Measurements from ENCODE around the gene TFAP2A.

TFAP2A gene

GRCh38 chr6:10414756-10415616 is at the start of gene TFAP2A:
Gene TFAP2A, minus strand, starts transcription at chr6:10415074. Its CDS starts 83 bp downstream, at chr6:10414991.
- Histone ChIP-seq H2AFZ (ENCODE audit: low read depth, low read length, severe bottlenecking) (no peak within 1 kb of the TSS), H3K4me3 (ENCODE audit: insufficient read depth, low read length, poor library complexity, severe bottlenecking) (no peak within 1 kb of the TSS), H3K9ac (ENCODE audit: low read length) (no peak within 1 kb of the TSS), H3K27me3 (ENCODE audit: low read length) (no peaks in the 10 kb centered on the region), H3K36me3 (ENCODE audit: low read length) (no peaks in the 10 kb centered on the region), H3K9me3 (ENCODE audit: insufficient read depth, low read length) (no peaks in the 10 kb centered on the region), H3K27ac (ENCODE audit: low read depth, low read length) (no peak within 1 kb of the TSS), H3F3A (ENCODE audit: insufficient read depth) (no peaks in the 10 kb centered on the region), H4K20me1 (ENCODE audit: low read depth, low read length) (no peaks in the 10 kb centered on the region), H3K79me2 (ENCODE audit: insufficient read depth, low read length) (no peaks in the 10 kb centered on the region), H3K4me2 (ENCODE audit: low read depth, low read length, poor library complexity, severe bottlenecking) (no peak within 1 kb of the TSS), H3K9me2 (replicated peaks; ENCODE audit: insufficient read depth, low read length) (no peaks in the 10 kb centered on the region)
- no peak for TF ChIP-seq EZH2phosphoT487 (conservative IDR thresholded peaks at IDR 0.05; ENCODE audit: low read length)
- no peak for TF ChIP-seq CTCF (IDR thresholded peaks at IDR 0.05; ENCODE audit: insufficient read depth, low read length, poor library complexity, severe bottlenecking)

GRCh38 chr6:10463491-10464481 is 48.9 kb upstream of the TFAP2A start:
- Histone ChIP-seq H4K20me1 (ENCODE audit: low read depth, low read length) (no peaks in the 10 kb centered on the region), H3F3A (ENCODE audit: insufficient read depth) (no peaks in the 10 kb centered on the region), H3K79me2 (ENCODE audit: insufficient read depth, low read length) (no peaks in the 10 kb centered on the region), H3K9ac (ENCODE audit: low read length) (no peak overlapping the region), H3K36me3 (ENCODE audit: low read length) (no peaks in the 10 kb centered on the region), H3K9me3 (ENCODE audit: insufficient read depth, low read length) (no peaks in the 10 kb centered on the region), H3K9me2 (replicated peaks; ENCODE audit: insufficient read depth, low read length) (no peaks in the 10 kb centered on the region), H3K4me2 (ENCODE audit: low read depth, low read length, poor library complexity, severe bottlenecking) (no peak overlapping the region), H3K27me3 (ENCODE audit: low read length) (no peaks in the 10 kb centered on the region), H2AFZ (ENCODE audit: low read depth, low read length, severe bottlenecking) (no peak overlapping the region), H3K27ac (ENCODE audit: low read depth, low read length) (no peak overlapping the region), H3K4me3 (ENCODE audit: insufficient read depth, low read length, poor library complexity, severe bottlenecking) (no peak overlapping the region)
- TF ChIP-seq CTCF (IDR thresholded peaks at IDR 0.05; ENCODE audit: insufficient read depth, low read length, poor library complexity, severe bottlenecking) = no peak
- no peak for TF ChIP-seq EZH2phosphoT487 (conservative IDR thresholded peaks at IDR 0.05; ENCODE audit: low read length)

GRCh38 chr6:10463040-10463439 is 48.2 kb upstream of the TFAP2A start:
- Histone ChIP-seq H3F3A (ENCODE audit: insufficient read depth) (no peaks in the 10 kb centered on the region), H3K79me2 (ENCODE audit: insufficient read depth, low read length) (no peaks in the 10 kb centered on the region), H3K4me3 (ENCODE audit: insufficient read depth, low read length, poor library complexity, severe bottlenecking) (no peak overlapping the region), H3K9me2 (replicated peaks; ENCODE audit: insufficient read depth, low read length) (no peaks in the 10 kb centered on the region), H3K9me3 (ENCODE audit: insufficient read depth, low read length) (no peaks in the 10 kb centered on the region), H3K9ac (ENCODE audit: low read length) (no peak overlapping the region), H3K27ac (ENCODE audit: low read depth, low read length) (no peak overlapping the region), H4K20me1 (ENCODE audit: low read depth, low read length) (no peaks in the 10 kb centered on the region), H2AFZ (ENCODE audit: low read depth, low read length, severe bottlenecking) (no peak overlapping the region), H3K4me2 (ENCODE audit: low read depth, low read length, poor library complexity, severe bottlenecking) (no peak overlapping the region), H3K27me3 (ENCODE audit: low read length) (no peaks in the 10 kb centered on the region), H3K36me3 (ENCODE audit: low read length) (no peaks in the 10 kb centered on the region)
- TF ChIP-seq CTCF (IDR thresholded peaks at IDR 0.05; ENCODE audit: insufficient read depth, low read length, poor library complexity, severe bottlenecking) (no peak), EZH2phosphoT487 (conservative IDR thresholded peaks at IDR 0.05; ENCODE audit: low read length) (no peak)

All from SU-DHL-6 (cell line).